Activated T-helper 9 cell treated with anti-CD3 and anti-CD28 coated beads, Interleukin-2, amount 50 U/mL, for 16 hours (primary cell): ENCODE measurements around the gene EFNB2.

Experiments
- DNase-seq: peaks from one replicate; pipeline ENCODE4 v3.0.0-alpha.2; 2020; ENCODE audit warnings: low read depth

EFNB2 gene

DNA sequence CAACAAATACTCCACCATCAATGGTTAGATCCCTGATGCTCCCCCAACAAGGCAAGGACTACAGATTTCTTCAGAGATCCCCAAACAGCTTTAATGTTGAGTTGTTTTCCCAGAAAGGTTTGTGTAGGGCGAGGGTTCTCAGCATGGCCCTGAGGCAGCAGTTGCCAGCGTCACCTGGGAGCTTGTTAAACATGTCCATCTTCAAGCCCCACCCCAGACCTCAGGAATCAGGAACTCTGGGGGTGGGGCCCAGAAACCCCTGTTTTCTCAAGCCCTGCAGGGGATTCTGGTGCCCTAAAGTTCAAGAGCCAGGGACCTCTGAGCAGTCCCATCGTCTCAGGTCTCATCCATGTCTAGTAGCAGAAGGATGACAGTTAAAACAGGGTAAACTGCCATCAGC is 9.6 kb downstream of the EFNB2 start:
- DNase-seq: no peak

- no peak for DNase-seq
These were observed 11.4 kb downstream of the EFNB2 start for GRCh38 chr13:106524108-106524507.

- DNase-seq: no peak
These were observed 11.9 kb downstream of the EFNB2 start for GRCh38 chr13:106523576-106523975.

DNA sequence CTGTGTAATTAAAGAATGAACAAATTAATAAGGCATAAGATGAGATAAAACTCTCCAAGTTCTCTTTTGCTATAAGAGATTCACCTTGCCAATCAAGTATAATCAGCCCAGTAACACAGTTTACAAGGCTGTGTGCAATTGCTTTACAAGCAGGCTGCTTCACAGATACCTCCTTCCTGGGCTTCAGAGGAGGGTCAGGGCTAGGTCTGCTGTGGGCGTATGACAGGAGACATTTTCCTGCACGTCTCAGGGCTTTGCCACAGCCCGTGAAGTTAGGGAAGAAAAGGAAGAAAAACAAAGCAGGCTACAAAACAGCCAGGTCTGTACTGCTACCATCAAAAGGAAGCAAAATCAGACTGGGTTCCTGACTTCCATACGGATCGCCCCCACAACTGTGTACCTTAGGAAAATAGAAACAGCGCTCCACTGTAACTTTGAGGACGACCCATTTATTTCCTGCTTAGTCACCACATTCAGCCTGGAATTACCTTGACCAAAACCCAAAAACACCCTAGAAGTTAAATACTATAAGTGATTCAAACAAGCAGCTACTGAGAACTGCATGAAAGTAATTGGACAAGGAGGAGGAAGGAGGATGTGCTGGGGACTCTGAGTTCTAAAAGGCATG is 12.4 kb downstream of the EFNB2 start:
- no peak for DNase-seq

GRCh38 chr13:106522112-106522705 is 13.3 kb downstream of the EFNB2 start:
- DNase-seq: no peak

DNA sequence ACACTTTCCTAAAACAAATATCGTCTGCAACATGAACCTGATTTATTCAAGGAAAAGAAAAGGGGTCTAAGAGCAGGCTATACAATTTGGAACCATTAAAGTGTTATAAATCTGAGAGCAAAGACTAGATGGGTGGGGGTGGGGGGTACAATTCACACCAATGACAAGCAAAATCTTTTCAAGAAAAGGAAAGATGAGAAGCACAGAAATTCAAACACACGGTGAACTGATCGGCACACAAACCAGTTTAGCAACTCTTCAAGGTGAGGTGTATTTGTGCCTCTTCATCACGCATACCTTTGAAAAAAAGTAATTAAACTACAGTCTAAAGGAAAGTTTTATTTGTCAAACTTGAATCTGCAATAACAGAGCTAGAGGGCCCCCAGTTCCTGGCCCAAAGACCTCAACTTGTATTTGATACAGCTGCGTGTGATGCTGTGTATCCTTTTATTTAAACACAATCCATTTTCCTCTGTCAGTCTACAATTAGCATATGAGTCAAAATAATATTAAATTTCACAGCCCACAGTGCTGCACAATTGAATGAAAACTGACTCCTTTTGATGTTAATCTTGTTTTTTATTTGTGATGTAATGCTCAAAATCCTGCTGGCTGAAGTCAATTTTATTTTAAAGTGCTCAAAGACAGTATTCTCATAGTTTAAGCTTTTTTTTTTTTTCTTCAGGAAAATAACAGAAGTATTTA is 14.2 kb downstream of the EFNB2 start:
- DNase-seq: no peak

DNA sequence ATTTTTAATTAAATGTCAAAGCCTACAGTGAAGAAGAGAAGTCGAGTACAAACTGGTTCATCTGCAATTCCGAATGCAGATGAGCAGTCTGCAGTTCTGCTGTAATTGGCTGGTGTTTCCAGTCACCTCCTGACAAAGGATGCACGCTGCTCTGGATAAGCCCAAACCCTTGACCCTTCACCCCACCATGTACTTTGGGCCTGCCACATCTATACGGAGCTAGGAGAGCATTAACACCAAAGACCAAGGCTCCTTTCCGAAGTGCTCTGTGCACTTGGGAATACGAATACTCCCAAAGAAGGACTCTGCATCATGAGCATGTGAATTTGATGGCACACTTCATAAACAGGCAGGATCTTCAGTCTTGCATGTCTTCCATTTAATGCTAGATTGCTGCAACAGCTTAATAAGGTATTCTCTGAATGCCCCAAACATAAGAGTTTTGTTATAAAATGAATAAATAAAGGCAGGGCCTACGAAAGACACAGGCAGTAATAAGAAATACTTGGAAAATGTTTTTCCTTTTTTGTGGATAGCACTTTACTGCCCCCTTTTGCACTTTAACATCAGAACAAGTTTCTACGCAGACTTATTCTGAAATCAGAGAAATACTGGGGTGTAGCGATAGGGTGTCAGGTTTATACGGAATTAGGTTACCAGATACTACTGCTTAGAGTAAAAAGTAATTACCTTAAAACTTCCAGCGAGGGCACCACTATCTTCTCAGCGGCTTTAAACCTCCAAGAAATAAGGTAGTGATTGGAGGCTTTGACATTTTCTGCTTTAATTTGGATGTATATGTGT is 15.0 kb downstream of the EFNB2 start:
- DNase-seq: no peak

DNA sequence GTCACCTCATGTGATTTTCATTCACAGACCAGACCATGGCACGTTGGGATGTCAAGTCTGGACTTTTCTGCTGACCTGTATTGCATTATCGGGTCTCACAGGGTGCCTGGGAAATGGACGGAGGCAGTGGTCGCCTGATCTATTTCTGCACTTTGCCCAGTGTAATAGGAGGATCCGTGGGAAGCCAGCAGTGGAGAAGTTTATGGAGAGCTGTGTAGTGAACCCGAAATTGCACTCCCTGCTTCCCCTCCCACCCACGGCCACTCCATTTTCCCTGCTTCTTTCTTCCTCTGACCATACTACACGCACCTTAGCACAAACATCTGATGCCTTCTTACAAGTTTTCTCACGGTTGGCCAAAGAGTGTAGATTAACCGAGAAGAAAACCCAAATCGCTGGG is 16.9 kb downstream of the EFNB2 start:
- no peak for DNase-seq

DNA sequence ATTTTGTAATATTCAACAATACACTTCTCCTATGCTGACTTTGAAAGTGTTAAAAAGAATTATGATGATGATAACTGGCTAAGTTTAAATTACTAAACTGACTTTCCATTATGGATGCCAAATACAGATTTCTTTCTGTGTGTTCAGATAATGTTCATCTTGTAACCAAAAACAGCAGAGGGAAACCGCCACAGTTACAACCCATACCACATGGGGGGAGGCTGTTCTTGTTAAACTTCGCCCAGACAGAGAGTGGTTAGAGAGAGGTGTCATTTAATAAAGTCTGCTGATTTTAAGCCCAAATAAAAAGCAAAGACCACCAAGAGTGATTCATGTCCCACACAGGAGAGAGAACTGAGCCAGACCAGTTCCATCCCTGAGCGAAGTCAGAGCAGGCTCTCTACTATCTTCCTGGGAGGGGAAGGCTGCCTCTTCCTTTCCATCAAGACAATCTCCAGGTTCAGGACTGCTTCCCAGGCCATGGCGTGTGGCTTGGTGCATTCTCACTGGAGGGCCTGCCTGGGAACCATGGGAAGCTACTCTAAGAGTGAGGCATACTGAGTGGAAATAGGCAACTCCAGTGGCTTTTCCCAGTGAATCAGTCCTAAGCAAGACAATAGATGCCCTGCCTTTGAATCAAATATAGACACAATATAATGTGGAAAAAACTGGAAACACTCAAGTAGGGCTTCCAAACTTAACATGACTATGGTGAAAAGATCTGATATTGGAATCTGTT is 18.2 kb downstream of the EFNB2 start:
- no peak for DNase-seq

DNA sequence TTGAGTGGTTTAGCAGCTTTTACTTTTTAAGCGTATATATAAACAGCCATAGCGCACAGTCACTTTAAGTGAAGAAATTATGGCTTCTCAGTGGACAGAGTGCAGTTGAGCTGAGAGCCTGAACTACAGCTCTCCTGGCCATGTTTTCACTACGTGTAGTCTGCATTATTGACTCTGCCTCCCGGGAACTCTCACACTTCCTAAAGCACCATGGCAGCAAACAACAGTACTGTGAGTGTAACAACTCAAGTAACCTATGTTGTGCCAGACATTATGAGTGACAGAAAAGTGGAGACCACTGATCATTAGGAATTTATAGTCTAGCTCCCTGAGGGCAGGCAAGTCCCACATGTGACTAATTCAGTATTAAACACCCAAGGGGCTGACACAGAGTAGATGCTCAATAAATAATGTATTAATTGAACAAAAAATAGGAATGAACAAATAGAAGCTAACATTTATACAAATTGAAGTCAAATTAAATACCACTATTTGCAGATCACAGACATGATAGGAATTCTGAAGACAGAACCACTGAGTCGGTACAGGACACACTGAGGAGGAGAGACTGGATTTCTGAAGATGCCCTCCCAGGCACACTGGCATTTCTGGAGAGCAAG is 19.7 kb downstream of the EFNB2 start:
- DNase-seq: no peak

GRCh38 chr13:106514928-106515634 is 20.4 kb downstream of the EFNB2 start:
- no peak for DNase-seq

DNA sequence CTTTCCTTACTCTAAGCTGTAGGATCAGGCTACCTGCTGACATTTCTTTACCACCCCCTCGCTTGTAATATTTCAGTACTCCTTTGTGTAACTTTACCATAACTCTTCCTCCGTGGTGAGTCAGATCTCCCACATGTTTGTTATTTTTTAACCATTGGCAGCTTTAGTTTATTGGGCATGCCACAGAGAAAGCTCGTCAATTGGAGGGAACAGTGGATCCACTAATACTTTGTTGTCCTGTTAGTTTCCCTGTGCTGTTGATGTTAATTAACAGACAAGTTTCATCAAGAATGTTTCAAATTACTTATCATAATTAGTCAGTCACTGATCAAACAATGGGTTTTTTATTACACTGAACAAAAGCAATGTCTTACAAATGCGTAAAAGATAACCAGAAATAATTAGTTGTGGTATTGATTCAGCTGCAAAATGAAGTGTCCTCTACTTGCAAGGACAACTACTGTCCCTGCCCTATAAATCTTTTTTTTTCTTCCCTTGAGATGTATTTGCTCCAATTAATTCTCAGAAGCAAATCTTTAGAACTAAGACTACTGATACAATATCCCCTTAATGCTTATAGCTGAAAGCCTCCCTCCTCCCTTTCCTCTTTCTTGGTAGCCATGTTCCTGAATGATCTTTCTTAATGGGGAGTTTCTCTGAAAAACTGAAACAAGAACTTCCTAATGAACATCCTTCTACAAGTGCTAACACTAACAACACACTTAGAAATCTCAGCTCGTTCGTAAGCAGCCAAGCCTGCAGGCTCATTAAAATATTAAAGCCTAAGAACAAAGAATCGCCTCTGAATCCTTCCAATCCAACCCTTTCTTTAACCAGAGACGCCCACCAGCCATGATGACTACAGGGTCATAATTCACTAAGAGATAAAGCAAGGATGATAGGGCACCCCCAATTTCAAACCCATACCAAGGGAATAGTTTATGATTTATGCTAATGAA is 22.2 kb downstream of the EFNB2 start:
- DNase-seq: no peak

DNA sequence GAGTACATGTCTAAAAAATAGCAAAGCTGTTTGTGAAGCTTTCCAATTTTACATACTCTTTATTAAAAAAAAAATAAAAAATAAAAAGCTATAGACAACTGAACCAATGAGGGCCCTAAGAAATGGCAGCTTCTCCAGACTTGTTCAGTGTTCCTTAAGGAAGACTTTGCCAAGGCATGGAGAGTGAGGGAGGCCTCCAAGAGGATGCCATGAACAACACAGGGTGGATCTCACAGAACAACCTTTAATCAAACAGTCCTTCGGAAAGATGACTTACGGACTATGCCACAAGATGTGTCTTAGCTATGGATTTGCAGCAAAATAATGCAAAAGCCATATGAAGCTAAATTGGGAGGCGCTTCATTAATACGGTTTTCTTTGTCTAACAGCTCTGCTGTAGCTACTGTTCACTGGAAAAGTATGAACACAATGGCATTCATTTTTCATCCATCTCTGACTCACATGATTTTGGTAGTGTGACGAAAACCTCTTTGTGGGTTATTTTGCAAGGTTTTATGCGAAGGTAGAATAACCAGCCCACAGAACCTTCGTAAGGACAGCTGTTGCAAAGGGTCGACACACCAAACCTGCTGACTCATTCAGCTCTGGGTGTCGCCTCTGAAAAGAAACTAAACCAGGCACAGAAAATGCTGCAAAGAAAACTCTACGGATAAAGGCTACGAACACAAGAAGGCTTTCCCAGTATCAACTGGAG is 27.7 kb downstream of the EFNB2 start:
- DNase-seq: no peak

DNA sequence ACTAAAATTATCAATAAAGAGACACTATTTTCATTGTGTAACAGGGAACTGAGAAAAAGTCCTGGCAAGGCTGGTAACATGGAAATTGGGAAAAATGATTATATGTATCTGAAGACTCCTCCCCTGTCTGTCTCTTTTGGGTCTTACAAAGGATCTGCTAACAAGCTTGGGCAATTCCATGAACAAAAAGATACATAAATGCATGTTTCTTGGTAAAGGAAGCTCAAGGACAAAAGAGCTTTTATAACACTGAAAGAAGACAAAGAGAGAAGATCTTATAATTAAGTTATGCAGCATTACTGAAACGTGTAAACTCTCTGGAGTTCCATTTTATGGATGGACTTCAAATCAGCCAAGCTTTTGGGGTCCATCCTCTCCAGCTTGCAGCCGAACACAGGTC is 29.2 kb downstream of the EFNB2 start:
- no peak for DNase-seq

DNA sequence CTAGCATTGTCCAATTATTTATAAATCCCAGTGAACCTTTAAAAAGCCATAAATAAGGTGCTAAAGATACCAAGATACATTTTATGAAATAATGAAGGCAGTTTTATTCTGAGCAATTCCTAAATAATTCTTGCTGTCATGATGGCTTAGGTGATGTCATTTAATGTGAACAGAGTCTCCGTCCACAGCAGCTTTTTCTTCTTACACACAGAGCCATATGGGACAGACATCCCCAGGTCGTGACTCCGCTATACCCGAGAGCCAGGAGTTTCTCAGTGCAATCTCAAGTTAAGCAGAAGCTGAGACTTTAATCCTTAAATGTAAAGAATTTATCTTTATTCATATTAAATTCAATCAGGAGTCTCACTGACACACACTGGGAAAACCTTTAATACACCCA is 29.7 kb downstream of the EFNB2 start:
- no peak for DNase-seq

DNA sequence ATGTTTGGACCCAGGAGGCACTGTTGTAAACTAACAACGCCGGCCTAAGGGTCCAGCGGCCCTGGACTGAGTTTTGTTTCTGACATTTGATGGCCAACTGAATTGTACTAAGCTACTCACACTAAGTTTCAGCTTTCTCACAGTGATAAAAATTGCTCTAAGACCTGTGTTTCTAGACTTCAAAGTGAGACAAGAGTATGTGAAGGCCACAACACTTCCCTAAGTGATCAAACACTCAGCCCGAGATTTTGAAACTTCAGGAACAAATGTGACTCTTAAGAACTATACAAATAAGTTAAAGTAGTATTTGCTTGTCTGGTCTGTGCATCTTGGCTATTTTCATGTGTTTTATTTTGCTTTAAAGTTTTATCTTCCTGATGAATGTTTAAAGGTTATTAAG is 30.2 kb downstream of the EFNB2 start:
- DNase-seq: no peak

GRCh38 chr13:106503730-106504453 is 31.6 kb downstream of the EFNB2 start:
- DNase-seq: no peak

DNA sequence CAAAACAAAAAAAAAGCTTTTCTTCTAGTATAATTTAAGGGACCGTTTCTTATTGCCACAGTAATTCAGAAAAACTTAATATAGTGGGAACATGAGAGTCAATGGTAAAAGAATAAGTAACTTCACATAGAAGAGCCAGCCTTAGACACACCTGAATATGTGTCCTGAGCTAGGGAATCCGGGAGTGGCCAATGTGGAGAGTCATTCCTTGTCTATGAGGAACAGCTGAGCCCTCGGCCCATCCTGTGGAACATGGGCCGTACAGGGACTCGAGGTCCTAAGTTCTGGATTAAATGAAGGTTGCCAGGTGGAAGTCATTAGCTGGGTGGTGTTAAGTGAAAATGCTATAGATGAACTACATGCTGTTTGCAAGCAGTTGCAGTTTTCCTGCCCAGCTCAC is 32.2 kb downstream of the EFNB2 start:
- DNase-seq: no peak

GRCh38 chr13:106500445-106500844 is 35.0 kb downstream of the EFNB2 start:
- no peak for DNase-seq
